Caco-2 (cell line): Measurements from ENCODE around the gene KCNN3. TPM values are rescaled to one million over a fixed set of nuclear protein-coding genes. Genes with fewer than 3 reads are reported as not detected.

Experiments
- BruUV-seq: library from RNA; stranded (reverse); fragments of 400-500 nt; replicated peaks from 2 replicates; lab custom pipeline; 2021; lab: Mats Ljungman, UMichigan
- CTCF ChIA-PET: fragments of 300-600 bp; sonication (Branson Sonifier 250); formaldehyde crosslinking; loops from one replicate; lab custom pipeline; 2022; ENCODE audit warnings: antibody characterized with exemption; lab: Charles Lee
- POLR2A ChIA-PET: fragments of 300-600 bp; sonication (Branson Sonifier 250); formaldehyde crosslinking; loops from one replicate; lab custom pipeline; 2022; ENCODE audit warnings: antibody characterized with exemption; lab: Charles Lee
- DNase-seq, 2 experiments: peaks; one replicate each; pipeline versions ENCODE4 v3.0.0 to v3.0.0-alpha.2; 2020 to 2022
- H3K27me3 ChIP-seq: replicated peaks from 2 replicates; pipeline ENCODE4 v1.6.0; 2011; ENCODE audit warnings: low read length; ENCODE audit not compliant: control insufficient read depth, insufficient read depth
- H3K36me3 ChIP-seq: 2 replicates; pipeline ENCODE4 v1.5.1; 2011; ENCODE audit warnings: low read length; ENCODE audit not compliant: control insufficient read depth, insufficient read depth
- H3K4me1 ChIP-seq: fragments of 250-450 bp; sonication (Bioruptor Pico); 2 replicates; pipeline ENCODE4 v1.5.1; 2020; ENCODE audit warnings: mild to moderate bottlenecking
- H3K4me3 ChIP-seq: 2 replicates; pipeline ENCODE4 v1.5.1; 2011; ENCODE audit warnings: low read depth, mild to moderate bottlenecking, control low read depth, low read length
- H3K9me3 ChIP-seq: fragments of 250-450 bp; sonication (Bioruptor Pico); 2 replicates; pipeline ENCODE4 v1.5.1; 2020; ENCODE audit warnings: mild to moderate bottlenecking, moderate library complexity
- H3K27ac Mint-ChIP-seq: one replicate; pipeline ENCODE4 v1.8.0; 2022; ENCODE audit warnings: mixed read lengths; ENCODE audit not compliant: unreplicated experiment
- H3K27me3 Mint-ChIP-seq: one replicate; pipeline ENCODE4 v1.8.0; 2022; ENCODE audit warnings: mixed read lengths; ENCODE audit not compliant: insufficient read depth, unreplicated experiment
- H3K36me3 Mint-ChIP-seq: one replicate; pipeline ENCODE4 v1.8.0; 2022; ENCODE audit warnings: mild to moderate bottlenecking, mixed read lengths; ENCODE audit not compliant: insufficient read depth, unreplicated experiment
- H3K4me1 Mint-ChIP-seq: one replicate; pipeline ENCODE4 v1.8.0; 2022; ENCODE audit warnings: low read depth, mixed read lengths; ENCODE audit not compliant: unreplicated experiment
- H3K4me3 Mint-ChIP-seq: one replicate; pipeline ENCODE4 v1.8.0; 2022; ENCODE audit warnings: mild to moderate bottlenecking, moderate library complexity, mixed read lengths; ENCODE audit not compliant: unreplicated experiment
- H3K9me3 Mint-ChIP-seq: one replicate; pipeline ENCODE4 v1.8.0; 2022; ENCODE audit warnings: mixed read lengths; ENCODE audit not compliant: unreplicated experiment
- intact Hi-C: fragments of 100-400 bp; cut with micrococcal nuclease; formaldehyde crosslinking; loops from one replicate; pipeline ENCODE4 v1.10.0; 2022; ENCODE audit not compliant: unreplicated experiment
- total RNA-seq: library from RNA; stranded (reverse); gene quantifications from 2 replicates; pipeline ENCODE4 v1.2.3, GENCODE V29; 2022
- TF ChIP-seq, protein P1 (sequence below), 2 experiments: fragments of 200-600 bp in 1 of 2; IDR thresholded peaks; 1 replicate in 1 of 2; 2 replicates in 1 of 2; pipeline versions ENCODE4 v1.5.1 to v1.8.0; 2011 to 2022; ENCODE audit warnings: antibody characterized with exemption in 1 of 2, control low read depth in 1 of 2, inconsistent platforms in 1 of 2, low read depth in 1 of 2, low read length in 1 of 2, mild to moderate bottlenecking in 1 of 2, moderate library complexity in 1 of 2; ENCODE audit not compliant: insufficient read depth in 1 of 2, severe bottlenecking in 1 of 2, unreplicated experiment in 1 of 2

KCNN3 gene
- total RNA-seq, 1 experiment from 2014 or later = 0.05 TPM

- TF ChIP-seq, protein P1, sequence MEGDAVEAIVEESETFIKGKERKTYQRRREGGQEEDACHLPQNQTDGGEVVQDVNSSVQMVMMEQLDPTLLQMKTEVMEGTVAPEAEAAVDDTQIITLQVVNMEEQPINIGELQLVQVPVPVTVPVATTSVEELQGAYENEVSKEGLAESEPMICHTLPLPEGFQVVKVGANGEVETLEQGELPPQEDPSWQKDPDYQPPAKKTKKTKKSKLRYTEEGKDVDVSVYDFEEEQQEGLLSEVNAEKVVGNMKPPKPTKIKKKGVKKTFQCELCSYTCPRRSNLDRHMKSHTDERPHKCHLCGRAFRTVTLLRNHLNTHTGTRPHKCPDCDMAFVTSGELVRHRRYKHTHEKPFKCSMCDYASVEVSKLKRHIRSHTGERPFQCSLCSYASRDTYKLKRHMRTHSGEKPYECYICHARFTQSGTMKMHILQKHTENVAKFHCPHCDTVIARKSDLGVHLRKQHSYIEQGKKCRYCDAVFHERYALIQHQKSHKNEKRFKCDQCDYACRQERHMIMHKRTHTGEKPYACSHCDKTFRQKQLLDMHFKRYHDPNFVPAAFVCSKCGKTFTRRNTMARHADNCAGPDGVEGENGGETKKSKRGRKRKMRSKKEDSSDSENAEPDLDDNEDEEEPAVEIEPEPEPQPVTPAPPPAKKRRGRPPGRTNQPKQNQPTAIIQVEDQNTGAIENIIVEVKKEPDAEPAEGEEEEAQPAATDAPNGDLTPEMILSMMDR (IDR thresholded peaks at IDR 0.05; ENCODE audit: insufficient read depth in 1 of 2, low read depth in 1 of 2, low read length in 1 of 2, severe bottlenecking in 1 of 2, unreplicated experiment in 1 of 2) = no peak
- no peaks in the 10 kb centered on the region for H3K9me3 ChIP-seq
- CTCF ChIA-PET = no interaction called here
- H3K4me1 ChIP-seq = no peaks in the 10 kb centered on the region
- DNase-seq = no peak
- H3K27me3 ChIP-seq = no peaks in the 10 kb centered on the region
- no TSS peak for BruUV-seq
- H3K27ac Mint-ChIP-seq = no peak overlapping the region
- H3K36me3 ChIP-seq = no peaks in the 10 kb centered on the region
- H3K4me3 Mint-ChIP-seq = no peak overlapping the region
- POLR2A ChIA-PET = no interaction called here
- H3K27me3 Mint-ChIP-seq = peaks cover 7% of the 10 kb centered on the region
- no peaks in the 10 kb centered on the region for H3K36me3 Mint-ChIP-seq
- intact Hi-C loops = loop anchor here (10.0 kb wide), 1 partner anchor 419 kb away; no protein-coding TSS in a partner anchor
- H3K9me3 Mint-ChIP-seq = no peaks in the 10 kb centered on the region
- no peak overlapping the region for H3K4me3 ChIP-seq
- H3K4me1 Mint-ChIP-seq = no peaks in the 10 kb centered on the region
Observed at GRCh38 chr1:154666051-154666790, 203.9 kb downstream of the KCNN3 start.

GRCh38 chr1:154664331-154665002 is 205.6 kb downstream of the KCNN3 start:
- no TSS peak for BruUV-seq
- intact Hi-C loops = loop anchor here (10.0 kb wide), 1 partner anchor 420 kb away; no protein-coding TSS in a partner anchor
- Histone ChIP-seq H3K9me3 (no peaks in the 10 kb centered on the region), H3K27me3 (no peaks in the 10 kb centered on the region), H3K36me3 (no peaks in the 10 kb centered on the region), H3K4me1 (no peaks in the 10 kb centered on the region), H3K4me3 (no peak overlapping the region)
- DNase-seq = no peak
- Mint-ChIP-seq H3K27me3 (peaks cover 11% of the 10 kb centered on the region), H3K36me3 (no peaks in the 10 kb centered on the region), H3K4me1 (no peaks in the 10 kb centered on the region), H3K4me3 (no peak overlapping the region), H3K9me3 (no peaks in the 10 kb centered on the region), H3K27ac (no peak overlapping the region)
- ChIA-PET POLR2A (no interaction called here), CTCF (no interaction called here)
- TF ChIP-seq, protein P1 (IDR thresholded peaks at IDR 0.05; ENCODE audit: insufficient read depth in 1 of 2, low read depth in 1 of 2, low read length in 1 of 2, severe bottlenecking in 1 of 2, unreplicated experiment in 1 of 2) = no peak

GRCh38 chr1:154663471-154664060 is 206.5 kb downstream of the KCNN3 start:
- no peak for DNase-seq
- Histone ChIP-seq H3K9me3 (no peaks in the 10 kb centered on the region), H3K4me1 (no peaks in the 10 kb centered on the region), H3K36me3 (no peaks in the 10 kb centered on the region), H3K27me3 (no peaks in the 10 kb centered on the region), H3K4me3 (no peak overlapping the region)
- ChIA-PET CTCF (no interaction called here), POLR2A (no interaction called here)
- H3K4me3 Mint-ChIP-seq = no peak overlapping the region
- intact Hi-C loops = loop anchor here (10.0 kb wide), 1 partner anchor 421 kb away; no protein-coding TSS in a partner anchor
- BruUV-seq = no TSS peak
- H3K9me3 Mint-ChIP-seq = no peaks in the 10 kb centered on the region
- peaks cover 11% of the 10 kb centered on the region for H3K27me3 Mint-ChIP-seq
- H3K27ac Mint-ChIP-seq = no peak overlapping the region
- no peaks in the 10 kb centered on the region for H3K36me3 Mint-ChIP-seq
- H3K4me1 Mint-ChIP-seq = no peaks in the 10 kb centered on the region
- TF ChIP-seq, protein P1 (IDR thresholded peaks at IDR 0.05; ENCODE audit: insufficient read depth in 1 of 2, low read depth in 1 of 2, low read length in 1 of 2, severe bottlenecking in 1 of 2, unreplicated experiment in 1 of 2) = no peak
